ENCODE data around the gene BTRC.
"Not testable (repeated sequence)": the region's sequence is repeated elsewhere in the genome, so short reads cannot be mapped to it uniquely, and the experiment has no call there.

BTRC gene

GRCh38 chr10:101357958-101358357 is 4.0 kb downstream of the BTRC start:
- Histone ChIP-seq H3K4me1 (peaks cover 15 to 30% (median 26%) of the 10 kb centered on the region in 10 experiments), H3K9ac (no peak overlapping the region), H3K27ac (no peak overlapping the region), H4K20me1 (peaks cover 9 to 83% (median 34%) of the 10 kb centered on the region in 11 experiments; a peak in 17 of 22 replicates), H3K4me3 (no peak overlapping the region), H3K36me3 (peaks cover 0 to 19% (median 4%) of the 10 kb centered on the region in 11 experiments; a peak in 5 of 22 replicates), H3K9me3 (replicated peaks in 1 of 11) (no peaks in the 10 kb centered on the region), H3K27me3 (no peaks in the 10 kb centered on the region), H3K4me2 (no peak overlapping the region)
- TF ChIP-seq Cebpa-rat (IDR thresholded peaks at IDR 0.05), result no peak

- H3K27ac ChIP-seq, result no peak overlapping the region
- no peak overlapping the region for H3K4me2 ChIP-seq
- no peak overlapping the region for H3K9ac ChIP-seq
- H3K4me1 ChIP-seq, result peaks cover 14 to 30% (median 22%) of the 10 kb centered on the region in 10 experiments
- H3K27me3 ChIP-seq, result no peaks in the 10 kb centered on the region
- H4K20me1 ChIP-seq, result peaks cover 9 to 92% (median 42%) of the 10 kb centered on the region in 11 experiments; a peak in 18 of 22 replicates
- H3K4me3 ChIP-seq, result no peak overlapping the region
- no peak for TF ChIP-seq Cebpa-rat (IDR thresholded peaks at IDR 0.05)
- peaks cover 0 to 19% (median 4%) of the 10 kb centered on the region in 11 experiments; a peak in 5 of 22 replicates for H3K36me3 ChIP-seq
- no peaks in the 10 kb centered on the region for H3K9me3 ChIP-seq (replicated peaks in 1 of 11)
Observed at GRCh38 chr10:101358706-101359300, 4.8 kb downstream of the BTRC start.

GRCh38 chr10:101360090-101360489 is 6.1 kb downstream of the BTRC start:
- peaks cover 0 to 21% (median 4%) of the 10 kb centered on the region in 11 experiments; a peak in 12 of 22 replicates for H3K36me3 ChIP-seq
- H4K20me1 ChIP-seq, result peaks cover 11 to 95% (median 47%) of the 10 kb centered on the region in 11 experiments; a peak in 19 of 22 replicates
- not testable (repeated sequence) for H3K4me2 ChIP-seq; H3K9me3 ChIP-seq (replicated peaks in 1 of 11); H3K27me3 ChIP-seq; H3K4me3 ChIP-seq; H3K9ac ChIP-seq; H3K27ac ChIP-seq
- peaks cover 11 to 25% (median 16%) of the 10 kb centered on the region in 10 experiments for H3K4me1 ChIP-seq

GRCh38 chr10:101360841-101361240 is 6.9 kb downstream of the BTRC start:
- Histone ChIP-seq H3K4me2 (peak overlapping the region in 7 of 11 experiments; percentile 4 to 48 (median 37); a peak in 11 of 22 replicates), H3K36me3 (peaks cover 0 to 28% (median 12%) of the 10 kb centered on the region in 11 experiments; a peak in 15 of 22 replicates), H3K4me1 (peaks cover 3 to 18% (median 10%) of the 10 kb centered on the region in 10 experiments; a peak in 17 of 20 replicates), H4K20me1 (peaks cover 15 to 97% (median 52%) of the 10 kb centered on the region in 11 experiments; a peak in 19 of 22 replicates)
- H3K9me3 ChIP-seq (replicated peaks in 1 of 11); H3K9ac ChIP-seq; H3K27ac ChIP-seq; H3K27me3 ChIP-seq; H3K4me3 ChIP-seq: not testable (repeated sequence)

- Histone ChIP-seq H3K4me1 (peaks cover 0 to 15% (median 8%) of the 10 kb centered on the region in 10 experiments; a peak in 10 of 20 replicates), H4K20me1 (peaks cover 12 to 94% (median 45%) of the 10 kb centered on the region in 11 experiments; a peak in 19 of 22 replicates), H3K27me3 (no peaks in the 10 kb centered on the region), H3K4me3 (no peak overlapping the region), H3K9me3 (replicated peaks in 1 of 11) (no peaks in the 10 kb centered on the region), H3K36me3 (peaks cover 7 to 38% (median 21%) of the 10 kb centered on the region in 11 experiments; a peak in 16 of 22 replicates), H3K4me2 (no peak overlapping the region), H3K27ac (no peak overlapping the region), H3K9ac (no peak overlapping the region)
- TF ChIP-seq Cebpa-rat (IDR thresholded peaks at IDR 0.05), result no peak
Observed at GRCh38 chr10:101363850-101364400, 10.0 kb downstream of the BTRC start.

GRCh38 chr10:101364721-101365120 is 10.8 kb downstream of the BTRC start:
- peaks cover 7 to 44% (median 29%) of the 10 kb centered on the region in 11 experiments; a peak in 17 of 22 replicates for H3K36me3 ChIP-seq
- no peak for TF ChIP-seq Cebpa-rat (IDR thresholded peaks at IDR 0.05)
- H3K9me3 ChIP-seq (replicated peaks in 1 of 11), result no peaks in the 10 kb centered on the region
- H3K4me3 ChIP-seq, result no peak overlapping the region
- no peak overlapping the region for H3K27ac ChIP-seq
- H4K20me1 ChIP-seq, result peaks cover 12 to 94% (median 44%) of the 10 kb centered on the region in 11 experiments; a peak in 19 of 22 replicates
- H3K4me1 ChIP-seq, result peaks cover 0 to 15% (median 8%) of the 10 kb centered on the region in 10 experiments; a peak in 10 of 20 replicates
- H3K4me2 ChIP-seq, result no peak overlapping the region
- no peaks in the 10 kb centered on the region for H3K27me3 ChIP-seq
- no peak overlapping the region for H3K9ac ChIP-seq

GRCh38 chr10:101367569-101368453 is 13.8 kb downstream of the BTRC start:
- H3K9ac ChIP-seq, result no peak overlapping the region
- no peak overlapping the region for H3K4me2 ChIP-seq
- peaks cover 10 to 44% (median 33%) of the 10 kb centered on the region in 11 experiments; a peak in 20 of 22 replicates for H3K36me3 ChIP-seq
- H3K9me3 ChIP-seq (replicated peaks in 1 of 11), result no peaks in the 10 kb centered on the region
- H4K20me1 ChIP-seq, result peaks cover 7 to 86% (median 30%) of the 10 kb centered on the region in 11 experiments; a peak in 16 of 22 replicates
- no peaks in the 10 kb centered on the region for H3K27me3 ChIP-seq
- no peak for TF ChIP-seq Cebpa-rat (IDR thresholded peaks at IDR 0.05)
- no peak overlapping the region for H3K4me3 ChIP-seq
- no peak overlapping the region for H3K27ac ChIP-seq
- no peaks in the 10 kb centered on the region for H3K4me1 ChIP-seq

- Histone ChIP-seq H3K4me3 (no peak overlapping the region), H3K27ac (no peak overlapping the region), H3K9ac (no peak overlapping the region), H3K9me3 (replicated peaks in 1 of 11) (no peaks in the 10 kb centered on the region; a peak in 1 of 22 replicates), H3K36me3 (peaks cover 11 to 60% (median 24%) of the 10 kb centered on the region in 11 experiments; a peak in 20 of 22 replicates), H3K4me2 (no peak overlapping the region), H3K4me1 (peaks cover 0 to 11% (median 7%) of the 10 kb centered on the region in 10 experiments; a peak in 12 of 20 replicates), H4K20me1 (peaks cover 0 to 71% (median 18%) of the 10 kb centered on the region in 11 experiments; a peak in 13 of 22 replicates), H3K27me3 (no peaks in the 10 kb centered on the region)
- TF ChIP-seq Cebpa-rat (IDR thresholded peaks at IDR 0.05), result no peak
Observed at GRCh38 chr10:101373063-101373462, 19.1 kb downstream of the BTRC start.

GRCh38 chr10:101373993-101374392 is 20.0 kb downstream of the BTRC start:
- H3K4me2 ChIP-seq; H3K27me3 ChIP-seq; H3K9ac ChIP-seq; H3K4me3 ChIP-seq; H3K27ac ChIP-seq; H3K9me3 ChIP-seq (replicated peaks in 1 of 11): not testable (repeated sequence)
- Histone ChIP-seq H3K36me3 (peaks cover 5 to 52% (median 22%) of the 10 kb centered on the region in 11 experiments; a peak in 19 of 22 replicates), H3K4me1 (peaks cover 0 to 11% (median 7%) of the 10 kb centered on the region in 10 experiments; a peak in 12 of 20 replicates), H4K20me1 (peaks cover 0 to 71% (median 15%) of the 10 kb centered on the region in 11 experiments; a peak in 11 of 22 replicates)

Measured in BLaER1 treated with 17β-estradiol and CSF1 and Interleukin-3, amounts not matched to agents 10 nM and 100 nM (cell line).